ENCODE results near the gene STKLD1.

Gene STKLD1

DNA sequence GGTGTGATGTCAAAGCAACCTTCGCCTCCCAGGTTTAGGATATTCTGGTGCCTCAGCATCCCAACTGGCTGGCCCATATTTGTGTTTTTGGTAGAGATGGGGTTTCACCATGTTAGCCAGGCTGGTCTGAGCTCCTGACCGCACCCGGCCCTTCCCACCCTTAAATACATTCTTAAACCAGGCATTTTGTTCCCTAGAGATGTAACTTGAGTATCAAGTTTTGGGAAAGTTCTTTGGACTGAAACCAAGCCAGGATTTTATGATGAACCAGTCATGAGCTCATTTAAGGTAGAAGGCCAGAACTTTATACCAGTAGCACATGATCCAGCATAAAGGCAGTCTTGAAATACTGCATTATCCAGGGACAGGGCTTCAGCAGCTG is 24.6 kb upstream of the STKLD1 start:
- TF ChIP-seq, protein P1, sequence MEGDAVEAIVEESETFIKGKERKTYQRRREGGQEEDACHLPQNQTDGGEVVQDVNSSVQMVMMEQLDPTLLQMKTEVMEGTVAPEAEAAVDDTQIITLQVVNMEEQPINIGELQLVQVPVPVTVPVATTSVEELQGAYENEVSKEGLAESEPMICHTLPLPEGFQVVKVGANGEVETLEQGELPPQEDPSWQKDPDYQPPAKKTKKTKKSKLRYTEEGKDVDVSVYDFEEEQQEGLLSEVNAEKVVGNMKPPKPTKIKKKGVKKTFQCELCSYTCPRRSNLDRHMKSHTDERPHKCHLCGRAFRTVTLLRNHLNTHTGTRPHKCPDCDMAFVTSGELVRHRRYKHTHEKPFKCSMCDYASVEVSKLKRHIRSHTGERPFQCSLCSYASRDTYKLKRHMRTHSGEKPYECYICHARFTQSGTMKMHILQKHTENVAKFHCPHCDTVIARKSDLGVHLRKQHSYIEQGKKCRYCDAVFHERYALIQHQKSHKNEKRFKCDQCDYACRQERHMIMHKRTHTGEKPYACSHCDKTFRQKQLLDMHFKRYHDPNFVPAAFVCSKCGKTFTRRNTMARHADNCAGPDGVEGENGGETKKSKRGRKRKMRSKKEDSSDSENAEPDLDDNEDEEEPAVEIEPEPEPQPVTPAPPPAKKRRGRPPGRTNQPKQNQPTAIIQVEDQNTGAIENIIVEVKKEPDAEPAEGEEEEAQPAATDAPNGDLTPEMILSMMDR (IDR thresholded peaks at IDR 0.05; ENCODE audit: insufficient read depth, low read depth, low read length, missing control alignments), result no peak
- H3K4me3 ChIP-seq (ENCODE audit: low read depth, low read length), result no peak overlapping the region
- no peak for DNase-seq (ENCODE audit: low read depth)

DNA sequence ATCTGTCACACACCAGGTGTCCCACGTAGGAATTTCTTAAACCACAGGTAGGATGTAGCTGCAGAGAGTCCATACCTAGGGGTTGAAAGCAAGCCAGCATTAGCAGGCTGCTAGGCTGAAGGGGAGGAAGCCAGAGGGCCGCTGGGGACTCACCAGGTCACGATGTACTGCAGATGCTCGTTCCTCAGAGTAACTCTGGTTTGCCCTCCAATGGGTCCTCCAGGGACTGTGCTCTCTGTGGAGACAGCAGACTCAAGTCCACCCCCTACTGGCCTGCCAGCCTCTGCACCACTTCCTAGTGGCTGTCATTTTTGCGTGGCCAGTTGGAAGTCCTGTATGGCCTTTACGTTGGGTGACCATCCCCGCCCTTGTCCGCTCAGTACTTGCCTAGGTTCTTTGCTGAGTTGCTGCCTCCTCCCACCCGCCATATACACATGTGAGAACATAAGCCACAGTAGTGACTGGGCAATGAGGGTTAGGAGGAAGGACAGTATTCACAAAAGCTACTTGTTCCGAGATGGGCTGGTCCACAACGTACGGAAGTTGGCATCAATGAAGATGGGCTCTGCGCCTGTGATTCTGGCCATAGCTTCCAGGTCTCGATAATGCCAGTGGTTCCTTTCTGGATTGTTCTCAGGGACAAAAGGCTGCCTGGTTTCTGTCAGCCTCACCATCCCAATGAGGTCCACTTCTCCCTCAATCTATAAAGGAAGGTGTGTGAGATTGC is 24.1 kb upstream of the STKLD1 start:
- TF ChIP-seq, protein P1 (IDR thresholded peaks at IDR 0.05; ENCODE audit: insufficient read depth, low read depth, low read length, missing control alignments), result peak; percentile 69
- no peak overlapping the region for H3K4me3 ChIP-seq (ENCODE audit: low read depth, low read length)
- DNase-seq (ENCODE audit: low read depth), result peak; percentile 83

DNA sequence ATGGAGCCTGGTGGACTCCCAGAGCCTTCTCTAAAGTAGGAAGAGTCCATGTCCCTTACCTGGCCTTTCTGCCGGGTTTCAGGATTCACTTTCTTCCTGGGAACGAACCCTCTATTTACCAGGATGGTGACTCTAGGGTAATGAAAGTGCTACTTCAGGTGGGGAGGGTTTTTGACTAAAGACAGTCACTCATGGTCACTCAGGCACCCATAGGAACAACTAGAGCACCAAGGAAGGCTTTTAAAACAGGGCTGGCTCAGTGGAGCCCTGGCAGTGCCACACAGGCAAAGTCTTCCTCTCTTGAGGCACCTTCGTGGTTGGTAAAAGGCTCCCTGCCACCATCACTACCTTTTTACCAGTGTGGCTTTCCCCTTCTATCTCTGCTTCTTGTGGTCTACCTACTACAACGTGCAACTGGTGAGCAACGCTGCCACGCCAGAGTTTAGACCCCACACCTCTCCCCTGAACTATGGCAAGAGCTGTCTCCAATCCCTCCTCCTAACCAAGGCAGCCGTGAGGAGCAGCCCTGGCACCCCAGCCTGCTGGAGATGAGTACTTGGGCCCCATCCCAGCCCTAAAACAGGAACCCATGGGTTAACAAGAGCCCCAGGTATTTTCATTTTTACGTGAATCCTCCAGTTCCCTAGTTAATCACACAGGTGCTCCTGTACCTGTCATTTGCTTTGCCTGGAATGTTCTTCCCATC is 23.4 kb upstream of the STKLD1 start:
- no peak overlapping the region for H3K4me3 ChIP-seq (ENCODE audit: low read depth, low read length)
- peak; percentile 40 for DNase-seq (ENCODE audit: low read depth)
- TF ChIP-seq, protein P1 (IDR thresholded peaks at IDR 0.05; ENCODE audit: insufficient read depth, low read depth, low read length, missing control alignments), result no peak

DNA sequence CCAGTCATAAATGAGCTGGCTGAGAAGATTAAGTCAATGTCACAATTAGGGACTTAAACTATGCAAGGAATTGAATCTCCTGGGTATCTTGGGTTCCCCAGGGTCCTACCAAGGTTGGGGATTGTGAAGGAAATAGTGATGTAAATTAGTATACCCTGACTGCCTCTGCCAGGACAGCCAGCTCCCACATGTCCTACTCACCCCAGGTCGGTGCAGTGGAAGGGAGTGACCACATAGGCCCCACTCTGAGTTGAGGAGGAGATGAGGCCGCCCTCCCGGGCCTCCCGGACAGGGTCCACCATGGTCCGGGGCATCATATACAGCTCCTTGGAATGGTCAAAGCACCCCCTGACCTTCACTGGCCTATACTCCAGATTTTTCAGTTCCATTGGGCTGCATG is 22.6 kb upstream of the STKLD1 start:
- no peak for DNase-seq (ENCODE audit: low read depth)
- TF ChIP-seq, protein P1 (IDR thresholded peaks at IDR 0.05; ENCODE audit: insufficient read depth, low read depth, low read length, missing control alignments), result no peak
- H3K4me3 ChIP-seq (ENCODE audit: low read depth, low read length), result no peak overlapping the region

DNA sequence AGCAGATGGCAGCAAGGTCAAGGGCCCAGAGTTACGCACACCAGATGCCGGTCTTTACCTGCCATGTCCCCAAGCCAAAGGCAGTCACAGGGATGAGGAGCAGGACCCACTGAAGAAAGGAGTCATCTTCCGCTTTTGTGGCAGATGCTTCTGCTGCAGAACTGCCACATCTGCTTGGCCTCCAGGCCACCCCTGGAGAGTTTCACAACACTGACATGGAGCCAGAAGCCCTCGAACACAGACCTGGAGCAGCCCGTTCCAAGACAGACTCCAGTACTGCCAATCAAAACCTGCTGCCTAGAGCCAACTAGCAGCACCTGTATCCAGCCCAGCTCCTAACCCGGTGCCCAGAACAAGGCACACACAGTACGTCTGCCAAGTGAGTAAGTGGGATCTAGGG is 21.4 kb upstream of the STKLD1 start:
- no peak for DNase-seq (ENCODE audit: low read depth)
- TF ChIP-seq, protein P1 (IDR thresholded peaks at IDR 0.05; ENCODE audit: insufficient read depth, low read depth, low read length, missing control alignments), result no peak
- no peak overlapping the region for H3K4me3 ChIP-seq (ENCODE audit: low read depth, low read length)

DNA sequence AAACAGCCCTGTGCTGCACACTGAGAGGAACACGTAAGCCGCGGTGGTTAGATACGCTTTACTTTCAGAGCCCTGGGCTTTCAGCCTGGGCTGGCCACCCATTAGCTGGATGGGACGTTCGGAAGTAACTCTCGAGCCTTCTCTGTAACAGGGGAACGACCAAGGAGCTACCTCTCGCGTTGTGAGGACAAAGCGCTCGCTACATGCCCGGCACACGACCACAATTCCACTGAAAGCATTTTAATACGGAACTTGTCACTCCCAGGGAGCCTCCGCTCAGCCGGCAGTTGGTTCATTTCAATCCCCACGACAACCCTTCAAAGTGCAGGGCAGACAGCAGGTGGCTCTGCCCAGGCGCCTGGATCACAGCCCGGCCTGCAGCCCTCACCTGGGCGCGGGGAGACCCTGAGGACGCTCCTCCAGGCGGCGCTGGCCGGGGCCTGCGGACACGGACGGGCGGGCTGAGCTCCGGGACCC is 20.2 kb upstream of the STKLD1 start:
- DNase-seq (ENCODE audit: low read depth), result no peak
- TF ChIP-seq, protein P1 (IDR thresholded peaks at IDR 0.05; ENCODE audit: insufficient read depth, low read depth, low read length, missing control alignments), result no peak
- peak overlapping the region; percentile 76 for H3K4me3 ChIP-seq (ENCODE audit: low read depth, low read length)
